DMS 273 treated with DMSO at 0.1 percent for 48 hours (cell line): ENCODE results near the gene ADGRL3.
"Not testable (repeated sequence)": the region's sequence is repeated elsewhere in the genome, so short reads cannot be mapped to it uniquely, and the experiment has no call there.

Experiments
- DNase-seq: peaks from one replicate; lab custom pipeline; 2025; lab: John Stamatoyannopoulos, UW

ADGRL3 gene

DNA sequence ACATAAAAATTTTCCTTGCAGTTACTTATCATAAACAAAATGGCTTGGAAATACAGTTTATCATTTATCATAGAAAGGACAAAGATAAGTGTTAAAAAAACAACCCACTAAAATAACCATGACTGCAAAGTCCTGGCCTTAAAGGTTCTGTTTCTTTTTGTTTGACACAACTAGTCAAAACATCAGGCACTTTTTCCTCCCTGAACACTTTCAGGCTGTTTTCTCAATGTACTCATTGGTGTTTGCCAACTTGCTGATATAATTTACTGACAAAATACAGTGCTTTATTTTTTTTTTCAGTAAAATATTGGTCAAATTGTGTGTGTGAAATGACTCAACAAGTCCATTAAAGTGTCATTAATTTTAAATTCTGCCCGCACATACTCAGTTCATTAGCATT, 156.6 kb downstream of the ADGRL3 start:
- no peak for DNase-seq

DNA sequence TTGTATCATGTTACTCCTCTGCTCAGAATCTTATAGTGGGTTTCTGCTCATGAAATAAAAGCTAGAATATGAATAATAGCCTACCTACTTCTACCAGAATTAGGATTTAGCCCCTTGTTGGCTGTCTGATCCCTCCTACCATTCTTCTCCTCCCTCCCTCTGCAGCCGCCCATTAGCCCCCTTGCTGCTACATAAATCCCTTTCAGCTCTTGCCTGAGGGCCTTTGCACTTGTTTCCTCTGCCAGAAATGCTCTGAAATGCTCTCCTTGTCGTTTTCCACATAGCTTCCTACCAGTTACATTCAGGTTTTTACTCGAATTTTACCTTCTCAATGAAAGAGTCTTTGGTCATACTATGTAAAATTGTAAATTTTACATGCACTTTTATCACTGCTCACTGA, 159.2 kb downstream of the ADGRL3 start:
- DNase-seq = no peak

DNA sequence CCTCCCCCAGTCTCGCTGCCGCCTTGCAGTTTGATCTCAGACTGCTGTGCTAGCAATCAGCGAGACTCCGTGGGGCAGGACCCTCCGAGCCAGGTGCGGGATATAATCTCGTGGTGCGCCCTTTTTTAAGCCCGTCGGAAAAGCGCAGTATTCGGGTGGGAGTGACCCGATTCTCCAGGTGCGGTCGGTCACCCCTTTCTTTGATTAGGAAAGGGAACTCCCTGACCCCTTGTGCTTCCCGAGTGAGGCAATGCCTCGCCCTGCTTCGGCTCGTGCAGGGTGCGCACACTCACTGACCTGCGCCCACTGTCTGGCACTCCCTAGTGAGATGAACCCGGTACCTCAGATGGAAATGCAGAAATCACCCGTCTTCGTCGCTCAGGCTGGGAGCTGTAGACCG, 172.7 kb downstream of the ADGRL3 start:
- not testable (repeated sequence) for DNase-seq

DNA sequence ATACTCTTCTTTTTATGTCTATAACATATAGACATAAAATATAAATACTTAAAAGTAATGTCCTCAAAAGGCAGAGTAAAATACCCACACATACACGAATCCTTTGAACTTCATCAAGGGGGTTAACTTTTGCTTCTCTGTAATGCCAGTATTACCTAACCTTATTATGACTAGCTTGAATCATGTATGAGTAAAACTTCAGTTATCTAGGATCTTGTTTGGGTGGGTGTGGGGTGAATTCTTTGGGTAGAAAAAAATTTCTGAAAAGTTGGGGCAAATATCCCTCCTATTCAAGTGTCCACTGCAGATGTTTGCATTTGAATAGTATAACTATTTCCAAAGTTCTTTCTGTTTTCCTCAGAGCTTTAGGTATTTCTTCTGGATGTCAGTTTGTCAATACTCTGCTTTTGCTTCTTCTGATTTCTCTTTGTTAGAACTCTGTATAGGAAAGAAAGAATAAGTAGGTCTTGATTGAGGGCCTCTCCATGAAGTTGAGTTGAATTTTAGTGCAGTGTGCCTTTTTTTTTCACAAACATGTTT, 173.8 kb downstream of the ADGRL3 start:
- DNase-seq = no peak

DNA sequence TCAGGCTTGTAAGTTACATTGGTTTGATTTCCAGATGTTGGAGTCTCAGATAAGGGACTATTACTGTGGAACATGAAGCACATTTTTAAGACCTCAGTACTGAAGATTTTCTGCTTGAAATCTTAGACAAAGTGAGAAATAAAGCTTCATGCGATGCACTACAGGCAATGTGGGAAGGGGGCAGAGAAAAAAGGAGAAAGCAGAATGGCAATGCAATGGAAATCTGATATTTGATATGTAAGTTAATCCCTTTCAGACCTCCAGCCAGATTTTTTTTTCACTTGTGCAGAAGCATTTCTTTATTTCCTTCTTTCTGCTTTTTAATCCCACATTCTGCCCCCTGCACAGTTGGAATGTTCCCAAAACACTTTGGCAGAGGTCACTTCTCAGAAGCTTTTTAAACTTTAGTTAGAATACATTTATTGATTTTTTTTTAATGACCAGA, 174.3 kb downstream of the ADGRL3 start:
- DNase-seq = no peak

DNA sequence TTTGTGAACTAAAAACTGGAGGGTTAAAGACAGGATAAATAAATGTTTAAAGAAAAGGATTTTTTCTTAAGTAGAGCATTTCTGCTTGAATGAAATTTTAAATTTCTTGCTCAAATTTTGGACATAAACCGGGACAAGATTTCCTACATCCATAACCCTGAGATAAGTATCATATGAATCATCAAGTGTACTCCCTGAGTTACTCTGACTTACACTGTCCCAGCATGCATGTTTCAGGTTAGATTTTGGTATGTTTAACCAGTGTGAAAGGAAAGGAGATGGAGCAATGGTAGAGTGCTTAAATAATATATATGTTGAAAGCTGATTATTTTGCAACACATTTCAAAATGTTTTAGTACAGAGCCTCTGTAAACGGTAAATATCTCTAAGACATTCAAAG, 175.2 kb downstream of the ADGRL3 start:
- DNase-seq = no peak

DNA sequence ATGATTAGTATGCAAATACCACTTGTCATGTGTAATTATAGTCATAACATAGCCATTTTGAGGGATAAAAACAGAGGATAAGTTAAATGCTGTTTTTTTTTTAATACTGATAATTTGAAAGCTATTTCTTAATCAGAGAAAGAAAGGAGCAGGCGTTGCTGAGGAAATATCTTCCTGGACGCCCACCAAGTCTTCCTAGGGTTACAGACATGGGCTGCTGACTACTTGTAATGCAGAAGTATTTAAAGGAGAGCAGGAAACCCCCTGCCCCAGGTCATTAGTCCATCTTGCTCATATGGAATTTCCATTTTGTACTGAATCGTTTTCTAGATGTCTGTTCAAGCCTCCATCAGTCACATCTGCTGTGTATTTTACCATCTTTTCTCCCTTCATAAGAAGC, 176.2 kb downstream of the ADGRL3 start:
- no peak for DNase-seq

DNA sequence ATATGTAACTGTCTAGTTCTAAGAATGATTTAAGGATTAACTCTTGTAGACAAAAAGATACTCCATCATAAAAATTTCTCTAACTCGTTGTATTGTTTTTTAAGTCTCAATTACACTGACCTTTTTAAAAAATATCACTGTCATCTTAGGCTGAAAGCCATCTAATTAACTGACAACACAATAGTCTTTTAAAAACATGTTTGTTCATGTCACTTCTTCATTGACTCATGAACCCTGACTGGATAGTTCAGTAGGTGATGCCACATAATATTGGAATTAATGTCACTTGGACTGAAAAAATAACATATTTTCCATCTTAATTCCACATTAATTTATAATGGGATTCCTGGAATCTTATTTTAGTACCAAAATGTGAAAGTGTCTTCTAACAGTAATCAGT, 179.3 kb downstream of the ADGRL3 start:
- DNase-seq = no peak

DNA sequence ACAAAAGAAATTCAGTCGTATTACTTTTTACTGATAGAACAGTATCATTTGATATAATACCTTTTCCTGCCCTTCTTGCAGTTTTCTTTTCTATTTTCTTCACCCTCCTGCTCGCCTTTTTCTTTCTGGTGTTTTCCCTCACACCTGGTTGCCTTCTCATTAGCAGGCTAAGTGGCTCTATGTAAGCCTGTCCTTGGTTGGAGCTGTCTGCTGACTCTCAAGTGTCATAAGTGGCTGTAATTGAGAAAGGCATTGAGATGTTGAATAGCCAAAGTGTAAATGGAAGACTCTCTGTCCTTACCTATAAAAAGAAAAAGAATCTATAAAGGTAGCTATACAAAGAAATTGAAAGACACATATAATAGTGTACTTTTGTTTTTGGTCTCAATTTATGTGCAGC, 180.7 kb downstream of the ADGRL3 start:
- no peak for DNase-seq

DNA sequence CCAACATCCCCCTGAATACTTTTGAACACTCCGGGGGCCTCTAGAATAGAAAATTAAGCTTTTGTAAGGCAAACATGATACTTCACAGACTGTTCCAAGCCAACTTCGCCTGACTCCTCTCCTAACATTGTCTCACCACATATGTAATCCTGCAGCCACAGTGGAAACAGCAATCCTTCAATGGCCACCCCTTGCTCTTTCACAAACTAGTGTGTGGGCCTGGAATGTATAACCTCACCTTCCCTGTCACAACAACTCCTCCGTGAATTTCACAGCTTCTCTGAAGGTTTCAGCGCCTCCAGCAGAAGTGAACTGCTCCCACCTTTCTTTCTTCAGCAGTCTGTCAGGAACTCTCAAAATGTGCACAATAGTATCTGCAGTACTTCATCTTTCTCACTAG, 185.1 kb downstream of the ADGRL3 start:
- no peak for DNase-seq

DNA sequence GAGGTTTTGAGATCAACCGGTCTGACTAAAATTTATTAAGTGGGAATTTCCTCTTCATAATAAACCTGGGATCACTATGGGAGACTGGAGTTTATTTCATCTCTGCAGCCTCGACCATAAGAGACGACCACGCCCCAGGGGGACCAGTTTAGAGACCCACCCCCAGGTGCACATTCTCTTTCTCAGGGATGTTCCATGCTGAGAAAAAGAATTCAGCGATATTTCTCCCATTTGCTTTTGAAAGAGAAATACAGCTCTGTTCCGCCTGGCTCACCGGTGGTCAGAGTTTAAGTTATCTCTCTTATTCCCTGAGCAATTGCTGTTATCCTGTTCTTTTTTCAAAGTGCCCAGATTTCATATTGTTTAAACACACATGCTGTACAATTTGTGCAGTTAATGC, 187.2 kb downstream of the ADGRL3 start:
- not testable (repeated sequence) for DNase-seq

DNA sequence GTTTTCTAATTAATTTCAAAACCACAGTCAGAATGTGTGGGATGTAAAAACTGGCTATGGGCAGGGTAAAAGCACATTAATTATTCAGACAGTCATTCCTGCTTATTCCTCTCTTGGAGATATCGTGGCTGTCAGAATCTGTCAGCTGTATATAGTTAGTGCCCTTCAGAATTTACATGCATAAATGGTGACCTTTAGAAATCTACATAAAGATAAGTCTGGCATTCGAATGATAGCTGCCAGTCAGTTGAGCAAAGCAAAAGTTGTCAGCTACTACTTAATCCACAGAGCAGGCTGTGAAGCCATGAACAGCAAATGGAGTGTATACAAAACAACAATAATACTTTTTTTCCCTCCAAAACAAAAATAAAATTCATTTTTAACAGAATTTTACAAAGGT, 189.5 kb downstream of the ADGRL3 start:
- DNase-seq = no peak

DNA sequence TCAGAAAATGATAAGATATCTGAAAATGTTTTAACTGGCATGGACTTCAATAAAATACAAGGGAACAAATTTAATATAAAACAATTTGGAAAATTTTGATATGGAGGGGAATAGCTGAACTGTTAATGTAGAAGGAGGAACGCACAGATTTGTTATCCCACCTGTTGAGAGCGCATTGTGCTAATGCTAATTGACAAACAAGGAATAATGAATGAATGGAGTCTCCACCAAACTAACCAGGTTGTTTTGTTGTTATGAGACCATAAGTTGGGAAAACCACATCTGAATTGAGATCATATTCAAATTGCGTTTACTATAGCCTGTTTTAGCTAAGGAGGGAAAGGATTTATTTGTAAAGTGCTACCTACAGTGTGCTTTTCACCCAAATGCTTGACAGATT, 195.6 kb downstream of the ADGRL3 start:
- no peak for DNase-seq

DNA sequence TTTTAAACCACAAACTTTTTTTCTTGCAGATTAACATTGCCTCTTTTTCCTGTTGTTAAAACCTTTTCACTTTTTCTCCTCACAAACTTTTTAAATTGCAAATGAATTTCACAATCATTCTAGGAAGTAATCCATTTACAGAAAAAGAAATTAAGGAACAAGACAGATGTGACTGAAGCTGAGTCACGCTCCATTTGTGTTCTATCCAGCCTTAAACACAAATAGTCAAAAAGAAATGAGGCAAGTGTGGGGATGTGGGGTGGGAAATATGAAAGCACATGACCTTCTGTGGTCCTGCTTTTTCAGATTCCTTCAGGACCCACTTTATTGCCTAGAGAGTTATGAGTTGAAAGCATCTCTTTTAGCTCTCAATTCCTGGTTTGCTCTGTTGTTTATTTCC, 197.0 kb downstream of the ADGRL3 start:
- no peak for DNase-seq

DNA sequence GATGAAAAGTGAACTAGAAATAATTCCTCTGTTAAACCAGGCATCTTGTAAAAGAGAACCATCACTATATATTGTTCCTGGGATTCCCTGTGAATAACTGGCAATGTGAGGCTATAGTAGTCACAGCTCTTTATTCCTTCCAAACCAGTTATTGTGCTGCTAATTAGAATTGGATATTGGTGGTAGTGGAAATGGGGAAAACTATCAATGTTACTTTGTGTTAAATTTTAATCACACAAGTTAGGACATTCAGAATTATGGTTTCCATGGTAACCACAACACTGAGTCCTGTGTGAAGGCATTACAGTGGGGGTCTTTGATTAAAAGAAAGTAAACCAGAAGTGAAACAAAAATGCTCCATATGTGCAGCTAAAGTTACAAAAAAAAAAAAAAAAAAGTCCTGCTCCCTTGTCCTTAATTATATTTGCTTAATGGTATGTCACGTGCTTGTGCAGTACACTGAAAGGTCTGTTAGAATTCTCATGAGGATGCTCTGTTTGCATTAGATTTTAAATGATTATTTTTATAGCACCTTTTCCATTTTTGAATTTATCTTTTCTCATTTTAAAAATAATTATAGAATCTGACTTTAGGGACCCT, 200.4 kb downstream of the ADGRL3 start:
- DNase-seq = no peak

DNA sequence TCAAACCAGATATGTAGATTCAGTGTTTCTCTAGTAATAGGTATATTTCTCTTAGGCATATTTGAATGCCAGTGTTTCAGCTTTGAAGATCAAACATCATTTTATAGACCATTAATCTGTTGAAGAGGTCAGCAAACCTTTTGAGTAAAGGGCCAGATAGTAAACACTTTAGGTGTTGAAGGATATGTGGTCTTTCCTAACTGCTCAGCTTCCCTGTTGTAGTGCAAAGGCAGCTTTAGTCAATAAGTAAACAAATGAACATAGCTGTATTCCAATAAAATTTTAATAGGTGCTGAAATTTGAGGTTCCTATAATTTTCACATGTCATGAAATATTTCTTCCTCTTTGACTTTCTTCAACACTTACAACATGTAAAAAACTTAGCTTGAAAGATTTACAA, 201.6 kb downstream of the ADGRL3 start:
- no peak for DNase-seq

DNA sequence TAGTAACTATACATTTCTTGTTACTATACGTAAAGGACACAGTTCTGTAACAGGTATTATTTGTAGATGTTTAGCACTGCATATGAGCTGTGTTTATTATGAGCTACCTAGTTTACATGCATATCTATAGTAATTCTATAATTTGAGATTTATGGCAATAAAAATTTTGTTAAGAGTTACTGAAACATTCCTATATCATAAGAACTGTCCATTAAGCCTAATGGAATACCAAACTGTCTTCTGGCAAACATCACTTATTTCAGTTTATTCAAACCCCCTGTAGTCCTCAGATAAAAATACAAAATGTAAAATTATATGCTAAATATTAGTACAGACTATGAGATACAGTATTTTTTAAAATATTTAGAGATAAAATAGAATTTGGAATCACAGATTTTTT, 205.2 kb downstream of the ADGRL3 start:
- no peak for DNase-seq

DNA sequence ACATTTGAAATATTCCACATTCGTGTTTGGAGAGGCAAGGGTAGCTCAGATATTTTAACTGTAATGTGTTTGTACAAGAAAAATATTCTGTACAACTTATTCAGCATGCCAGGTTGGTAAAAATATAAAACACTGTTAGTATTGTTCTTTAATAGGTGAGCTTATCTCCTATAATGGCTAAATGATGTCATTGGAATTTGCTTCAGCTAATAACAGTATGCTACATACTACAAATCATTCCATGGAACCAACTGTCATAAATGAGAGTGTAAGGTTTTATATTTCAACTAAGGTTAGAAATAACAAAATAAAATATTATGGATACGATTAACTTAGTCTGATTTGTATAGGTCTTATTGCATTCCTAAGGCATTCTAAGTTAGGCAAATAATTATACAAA, 206.6 kb downstream of the ADGRL3 start:
- no peak for DNase-seq

DNA sequence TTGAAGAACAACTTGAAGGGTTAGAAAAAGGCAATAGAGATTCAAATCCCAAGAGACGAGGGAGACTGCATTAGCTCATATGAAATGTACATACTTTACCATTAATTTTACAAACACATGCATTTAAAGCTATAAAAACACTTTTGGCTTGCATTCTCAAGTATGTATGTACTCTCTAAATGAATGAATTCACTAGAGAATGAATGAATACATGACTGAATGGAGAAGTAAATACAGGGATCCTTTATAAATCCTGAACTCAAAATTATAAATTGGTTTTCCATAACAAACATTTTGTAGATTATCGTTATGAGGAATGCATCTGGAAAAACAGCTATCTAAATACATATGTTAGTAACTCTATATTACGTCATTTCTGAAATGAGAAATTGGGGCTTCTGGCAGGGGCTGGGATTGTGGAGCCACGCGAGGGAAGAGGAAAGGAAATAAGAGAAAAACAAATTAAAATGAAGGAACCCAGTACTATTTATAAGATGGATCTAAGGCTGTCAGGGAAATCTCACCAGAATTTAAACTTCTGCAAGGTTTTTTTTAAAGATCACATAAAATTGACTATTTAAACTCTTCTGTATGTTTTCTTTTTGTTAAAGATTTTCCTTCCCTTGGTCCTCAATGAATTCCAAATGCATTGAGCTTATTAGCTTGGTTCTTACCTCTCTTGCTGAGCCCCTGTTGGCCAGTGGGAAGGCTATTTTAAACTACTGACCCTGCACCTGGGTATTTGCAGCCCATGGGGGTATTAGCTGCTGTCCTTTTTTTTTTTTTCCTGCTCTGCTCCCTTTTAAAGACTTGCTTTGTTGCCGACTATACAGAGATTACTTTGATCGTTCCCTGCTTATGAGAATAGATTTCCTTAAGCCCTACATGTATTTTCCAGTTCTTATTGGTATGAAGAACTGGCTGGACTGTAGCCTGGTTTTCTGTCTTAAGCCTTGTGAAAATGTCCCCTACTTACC, 207.8 kb downstream of the ADGRL3 start:
- DNase-seq = no peak

DNA sequence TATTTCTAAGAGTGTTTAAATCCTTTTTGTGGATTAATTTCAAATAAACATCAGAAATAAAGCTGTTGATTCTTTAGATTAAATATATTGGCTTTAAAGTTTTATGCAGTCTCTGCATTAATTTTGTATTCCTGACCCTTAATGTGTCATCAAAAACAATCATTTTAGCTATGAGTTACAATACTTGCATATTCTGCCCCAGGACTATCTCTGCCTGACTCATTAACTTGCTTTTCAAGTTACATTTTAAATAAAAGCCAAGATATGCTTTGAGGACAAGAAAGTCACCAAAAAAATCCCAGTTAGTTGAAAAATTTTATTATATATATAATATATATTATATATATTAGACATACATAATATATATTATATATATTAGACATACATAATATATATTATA, 208.7 kb downstream of the ADGRL3 start:
- no peak for DNase-seq

DNA sequence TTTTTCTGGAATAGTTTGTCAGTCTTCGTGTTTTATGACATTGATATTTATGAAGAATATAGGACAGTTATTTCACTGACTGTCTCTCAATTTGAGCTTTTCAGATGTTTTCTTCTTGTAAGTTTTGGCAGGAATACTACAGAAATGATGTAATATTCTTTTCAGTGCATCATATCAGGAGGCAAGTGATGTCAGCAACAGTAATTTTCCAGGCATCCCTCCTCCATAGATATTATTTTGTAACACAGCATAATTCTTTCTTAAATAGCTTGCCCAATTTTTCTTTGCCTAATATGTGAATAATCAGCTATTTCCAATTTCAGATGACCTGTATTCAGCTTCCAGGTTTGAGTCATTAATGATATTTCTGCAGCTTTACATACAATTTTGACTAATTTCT, 211.1 kb downstream of the ADGRL3 start:
- no peak for DNase-seq

DNA sequence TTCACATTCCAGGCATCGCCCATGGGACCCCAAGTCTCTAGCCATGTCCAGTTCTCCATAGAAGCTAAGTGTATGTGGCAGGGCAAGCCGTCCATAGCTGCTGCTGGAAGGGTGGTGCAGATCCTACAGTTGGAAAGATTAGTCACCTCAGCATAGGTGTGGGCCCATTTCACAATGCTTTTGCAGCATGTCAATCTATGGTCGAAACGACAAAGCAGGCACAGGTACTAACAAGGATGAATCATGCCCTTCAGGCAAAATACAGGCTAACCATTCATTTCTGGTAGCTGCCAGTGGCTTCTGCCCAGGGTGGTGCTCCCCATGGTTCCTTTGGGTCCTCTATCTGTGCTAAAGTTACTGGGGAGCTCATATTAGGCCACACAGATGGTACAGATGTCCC, 225.2 kb downstream of the ADGRL3 start:
- DNase-seq = no peak

DNA sequence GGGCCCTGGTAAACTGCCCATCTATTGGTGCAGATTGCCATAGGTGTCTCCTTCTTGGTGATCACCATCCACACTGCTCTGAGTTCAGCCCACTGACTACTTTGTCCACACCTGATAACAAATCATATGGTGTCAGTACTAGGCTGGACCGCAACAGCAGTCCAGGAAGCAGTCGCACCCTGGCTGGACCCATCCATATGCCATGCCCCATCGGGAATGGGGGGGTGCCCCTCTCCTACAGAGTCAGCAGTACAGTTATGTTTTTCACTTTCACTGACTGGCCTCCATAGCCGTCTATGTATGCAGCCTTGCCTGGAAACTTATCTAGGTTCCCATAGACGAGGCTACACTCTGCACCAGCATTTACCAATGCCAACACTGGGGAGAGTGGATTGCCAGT, 226.1 kb downstream of the ADGRL3 start:
- DNase-seq = no peak
